ENCODE data around the gene MFNG. TPM values are rescaled to one million over a fixed set of nuclear protein-coding genes. Genes with fewer than 3 reads are reported as not detected.
A peak's percentile ranks its signal among the peaks of the same experiment; 100 is the strongest.

MFNG gene
- total and polyA plus RNA-seq, 3 donors from 2014 or later, result 7.5 to 8.2 (median 8.1) TPM

DNA sequence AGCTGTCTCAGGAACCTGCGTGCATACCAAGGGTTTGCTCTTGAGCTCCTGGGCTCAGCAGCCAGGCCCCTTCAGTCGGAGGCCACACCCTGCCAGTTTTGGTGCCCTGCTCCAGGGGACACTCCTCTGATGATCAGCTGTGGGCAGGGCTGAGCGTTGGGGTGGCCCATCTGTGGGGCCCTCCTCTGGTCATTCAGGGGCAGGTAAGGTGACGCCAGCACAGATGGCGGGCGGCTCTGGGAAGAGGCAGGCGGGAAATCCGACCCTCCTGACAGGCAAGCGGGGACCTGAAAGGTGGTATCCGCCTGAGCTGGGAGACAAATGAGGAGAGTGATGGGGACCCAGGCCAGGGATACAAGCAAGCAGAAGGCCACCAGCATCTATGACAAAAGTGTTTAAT is 3.8 kb upstream of the MFNG start:
- H3K4me3 ChIP-seq, result no peak overlapping the region
- no peaks in the 10 kb centered on the region for H3K27me3 ChIP-seq
- peaks cover 8% of the 10 kb centered on the region for H3K4me1 ChIP-seq
- no peaks in the 10 kb centered on the region for H3K36me3 ChIP-seq (ENCODE audit: low read depth, missing control alignments)
- intact Hi-C loops (cut with DNase I; ENCODE audit: low total_unique reads), result no loop called here
- 92 to 95% methylated on average over 9 to 10 of the region's 10 CpGs for WGBS, 2 donors
- no peak for TF ChIP-seq POLR2A (IDR thresholded peaks at IDR 0.05)
- no peaks in the 10 kb centered on the region for H3K9me3 ChIP-seq
- no peak overlapping the region for H3K27ac ChIP-seq
- DNase-seq, result no peak

DNA sequence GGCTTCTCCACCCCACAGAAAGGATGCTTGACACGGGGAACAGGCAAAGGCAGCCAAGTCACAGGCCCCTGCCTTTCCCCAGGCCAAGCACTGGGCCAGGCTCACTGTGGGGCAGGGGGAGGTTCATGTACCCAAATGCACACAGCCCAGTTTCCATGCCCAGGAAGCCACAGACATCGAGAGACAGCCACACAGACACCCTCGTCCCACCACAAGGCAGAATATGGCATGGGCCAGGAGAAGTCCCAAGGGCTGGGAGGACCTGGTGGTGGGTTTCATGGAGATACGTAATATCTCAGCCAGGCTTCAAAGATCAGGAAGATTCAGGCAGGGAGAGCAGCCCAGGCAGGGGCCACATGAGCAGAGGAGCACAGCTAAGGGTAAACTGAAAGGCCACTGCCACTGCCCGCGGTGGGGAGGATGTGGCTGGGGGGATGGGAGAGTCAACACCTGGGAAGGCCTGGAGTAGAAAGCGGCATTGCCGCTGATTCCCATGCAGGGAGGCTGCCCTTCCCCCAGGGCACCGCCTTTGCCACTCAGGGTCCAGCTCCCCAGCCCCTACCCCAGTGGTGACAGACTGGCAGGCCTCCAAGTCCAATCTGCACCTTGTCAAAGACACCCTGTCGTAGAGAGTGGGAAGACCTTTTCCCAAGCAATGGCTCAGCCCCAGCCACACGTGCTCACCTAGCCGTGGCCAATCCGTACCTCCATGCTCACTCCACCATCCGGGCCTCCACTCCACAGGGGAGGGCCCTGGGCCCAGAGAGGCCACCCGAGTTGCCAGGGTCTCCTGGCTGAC is 2.4 kb upstream of the MFNG start:
- 87 to 88% methylated on average over 5 to 15 of the region's 15 CpGs for WGBS, 2 donors
- H3K36me3 ChIP-seq (ENCODE audit: low read depth, missing control alignments), result no peaks in the 10 kb centered on the region
- TF ChIP-seq, protein P1, sequence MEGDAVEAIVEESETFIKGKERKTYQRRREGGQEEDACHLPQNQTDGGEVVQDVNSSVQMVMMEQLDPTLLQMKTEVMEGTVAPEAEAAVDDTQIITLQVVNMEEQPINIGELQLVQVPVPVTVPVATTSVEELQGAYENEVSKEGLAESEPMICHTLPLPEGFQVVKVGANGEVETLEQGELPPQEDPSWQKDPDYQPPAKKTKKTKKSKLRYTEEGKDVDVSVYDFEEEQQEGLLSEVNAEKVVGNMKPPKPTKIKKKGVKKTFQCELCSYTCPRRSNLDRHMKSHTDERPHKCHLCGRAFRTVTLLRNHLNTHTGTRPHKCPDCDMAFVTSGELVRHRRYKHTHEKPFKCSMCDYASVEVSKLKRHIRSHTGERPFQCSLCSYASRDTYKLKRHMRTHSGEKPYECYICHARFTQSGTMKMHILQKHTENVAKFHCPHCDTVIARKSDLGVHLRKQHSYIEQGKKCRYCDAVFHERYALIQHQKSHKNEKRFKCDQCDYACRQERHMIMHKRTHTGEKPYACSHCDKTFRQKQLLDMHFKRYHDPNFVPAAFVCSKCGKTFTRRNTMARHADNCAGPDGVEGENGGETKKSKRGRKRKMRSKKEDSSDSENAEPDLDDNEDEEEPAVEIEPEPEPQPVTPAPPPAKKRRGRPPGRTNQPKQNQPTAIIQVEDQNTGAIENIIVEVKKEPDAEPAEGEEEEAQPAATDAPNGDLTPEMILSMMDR (IDR thresholded peaks at IDR 0.05), result no peak
- no peak for TF ChIP-seq POLR2A (IDR thresholded peaks at IDR 0.05)
- H3K4me1 ChIP-seq, result peaks cover 8% of the 10 kb centered on the region
- no peaks in the 10 kb centered on the region for H3K9me3 ChIP-seq
- H3K27ac ChIP-seq, result no peak overlapping the region
- H3K27me3 ChIP-seq, result no peaks in the 10 kb centered on the region
- DNase-seq, result no peak
- intact Hi-C loops (cut with DNase I; ENCODE audit: low total_unique reads), result no loop called here
- no peak overlapping the region for H3K4me3 ChIP-seq

DNA sequence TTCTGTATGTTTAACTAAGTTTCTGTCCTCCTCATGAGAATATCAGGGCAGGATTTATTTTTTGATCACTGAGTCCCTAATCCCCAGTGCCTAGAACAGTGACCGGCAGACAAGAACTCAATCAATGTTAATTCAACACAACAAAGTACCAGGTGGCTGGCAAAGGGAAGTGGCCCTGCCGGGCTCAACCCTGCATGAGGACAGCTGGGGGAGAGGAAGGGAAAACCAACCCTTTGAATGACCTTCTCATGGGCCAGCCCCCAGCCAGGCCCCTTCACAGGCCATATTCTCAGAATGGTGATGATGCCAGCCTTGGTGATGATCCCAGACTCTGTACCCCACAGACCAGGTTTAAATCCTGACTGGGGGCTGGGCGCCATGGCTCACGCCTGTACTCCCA is 1.4 kb upstream of the MFNG start:
- no peak overlapping the region for H3K4me3 ChIP-seq
- DNase-seq, result no peak
- no peaks in the 10 kb centered on the region for H3K27me3 ChIP-seq
- no peak overlapping the region for H3K27ac ChIP-seq
- TF ChIP-seq, protein P1 (IDR thresholded peaks at IDR 0.05), result no peak
- no peak for TF ChIP-seq POLR2A (IDR thresholded peaks at IDR 0.05)
- intact Hi-C loops (cut with DNase I; ENCODE audit: low total_unique reads), result no loop called here
- no peaks in the 10 kb centered on the region for H3K36me3 ChIP-seq (ENCODE audit: low read depth, missing control alignments)
- peaks cover 8% of the 10 kb centered on the region for H3K4me1 ChIP-seq
- 68 to 78% methylated on average over 2 to 4 of the region's 4 CpGs for WGBS, 2 donors
- no peaks in the 10 kb centered on the region for H3K9me3 ChIP-seq

DNA sequence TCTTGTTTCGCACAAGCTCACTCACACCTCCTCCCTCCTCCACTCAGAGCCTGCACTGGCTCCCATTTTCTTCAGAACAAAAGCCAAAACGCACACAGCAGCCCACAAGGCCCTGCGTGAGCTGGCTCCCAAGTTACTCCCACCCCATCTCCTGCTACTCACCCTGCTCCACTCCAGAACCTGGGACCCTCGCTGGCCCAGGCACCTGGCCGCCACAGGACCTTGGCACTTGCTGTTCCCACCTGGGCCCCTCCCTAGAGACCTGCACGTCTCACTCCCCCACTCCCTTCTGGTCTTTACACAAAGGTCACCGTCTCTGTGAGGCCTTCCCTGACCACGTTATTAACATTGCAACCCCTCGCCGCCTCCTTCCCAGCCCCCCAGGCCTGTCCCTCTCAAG is 945 bp upstream of the MFNG start:
- no peak overlapping the region for H3K4me3 ChIP-seq
- no peak overlapping the region for H3K27ac ChIP-seq
- intact Hi-C loops (cut with DNase I; ENCODE audit: low total_unique reads), result no loop called here
- 74 to 76% methylated on average over 10 of the region's 10 CpGs for WGBS, 2 donors
- DNase-seq, result no peak
- no peaks in the 10 kb centered on the region for H3K9me3 ChIP-seq
- TF ChIP-seq, protein P1 (IDR thresholded peaks at IDR 0.05), result no peak
- no peak for TF ChIP-seq POLR2A (IDR thresholded peaks at IDR 0.05)
- no peaks in the 10 kb centered on the region for H3K36me3 ChIP-seq (ENCODE audit: low read depth, missing control alignments)
- H3K27me3 ChIP-seq, result no peaks in the 10 kb centered on the region
- H3K4me1 ChIP-seq, result peaks cover 8% of the 10 kb centered on the region

DNA sequence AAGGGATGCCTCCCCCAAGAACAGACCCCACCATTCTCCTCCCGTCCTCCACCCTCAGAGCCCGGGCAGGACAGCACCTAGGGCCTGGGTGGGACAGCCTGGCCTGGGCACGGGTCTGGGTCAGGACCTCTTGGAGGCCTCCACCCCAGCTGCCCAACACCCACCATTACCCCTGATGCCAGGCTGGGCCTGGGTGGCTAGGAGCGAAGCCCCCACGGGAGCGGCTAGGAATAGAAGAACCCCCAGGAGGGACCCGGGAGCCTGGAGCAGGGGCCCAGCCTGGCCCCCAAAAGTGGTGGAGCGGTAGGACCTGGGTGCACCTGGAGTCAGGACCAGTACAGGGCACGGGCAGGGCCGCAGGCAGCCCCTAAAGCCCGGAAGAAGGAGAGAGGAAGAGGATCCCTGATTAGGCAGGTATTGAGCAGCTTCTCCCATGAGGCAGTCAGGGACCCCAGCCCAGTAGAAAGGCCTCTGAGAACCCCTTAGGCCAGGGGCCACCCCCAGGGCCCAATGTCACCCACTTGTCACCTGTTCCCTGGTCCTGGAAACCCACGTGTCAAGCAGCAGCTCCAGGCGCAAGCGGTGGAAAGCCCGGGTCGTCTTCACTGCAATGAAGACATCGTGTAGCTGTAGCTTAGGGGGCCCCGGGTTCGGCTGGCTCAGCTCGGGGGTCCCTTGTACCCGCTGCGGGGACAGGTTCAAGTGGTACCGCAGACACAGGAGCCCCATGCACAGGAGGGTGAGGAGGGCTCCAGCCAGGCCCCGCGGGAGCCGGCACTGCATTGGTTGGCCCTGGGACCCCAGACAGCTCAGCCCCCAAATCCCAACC is 575 bp downstream of the MFNG start:
- TF ChIP-seq, protein P1 (IDR thresholded peaks at IDR 0.05), result no peak
- no peak for TF ChIP-seq POLR2A (IDR thresholded peaks at IDR 0.05)
- 63 to 65% methylated on average over 14 to 26 of the region's 26 CpGs for WGBS, 2 donors
- no peaks in the 10 kb centered on the region for H3K9me3 ChIP-seq
- H3K4me3 ChIP-seq, result peak overlapping the region in 1 of 2 donors; percentile 4
- H3K27me3 ChIP-seq, result no peaks in the 10 kb centered on the region
- no peak for DNase-seq
- H3K36me3 ChIP-seq (ENCODE audit: low read depth, missing control alignments), result no peaks in the 10 kb centered on the region
- intact Hi-C loops (cut with DNase I; ENCODE audit: low total_unique reads), result no loop called here
- peaks cover 8% of the 10 kb centered on the region for H3K4me1 ChIP-seq
- peak overlapping the region; percentile 16 to 44 for H3K27ac ChIP-seq
